H9 (cell line): Measurements from ENCODE around the gene TMEM38A. TPM values are rescaled to one million over a fixed set of nuclear protein-coding genes. Genes with fewer than 3 reads are reported as not detected.

ENCODE experiments used
- DNase-seq: peaks from one replicate; pipeline ENCODE4 v3.0.0-alpha.2; 2017
- H2AFZ ChIP-seq: one replicate; pipeline ENCODE4 v1.6.1; 2013; ENCODE audit warnings: mild to moderate bottlenecking, low read length, control low read depth, moderate library complexity
- H2AK5ac ChIP-seq: 2 replicates; pipeline ENCODE4 v1.6.1; 2013; ENCODE audit warnings: low read length, control low read depth, mixed read lengths; ENCODE audit not compliant: insufficient read length
- H2BK120ac ChIP-seq: one replicate; pipeline ENCODE4 v1.6.1; 2013; ENCODE audit warnings: low read depth, mild to moderate bottlenecking, low read length, control low read depth, inconsistent platforms; ENCODE audit not compliant: poor library complexity, severe bottlenecking
- H2BK12ac ChIP-seq: 2 replicates; pipeline ENCODE4 v1.6.1; 2013; ENCODE audit warnings: low read length, control low read depth, mixed read lengths, low read depth; ENCODE audit not compliant: insufficient read length
- H2BK15ac ChIP-seq: 2 replicates; pipeline ENCODE4 v1.6.1; 2013; ENCODE audit warnings: low read depth, low read length, control low read depth
- H2BK20ac ChIP-seq: one replicate; pipeline ENCODE4 v1.6.1; 2013; ENCODE audit warnings: low read depth, mild to moderate bottlenecking, low read length, control low read depth, inconsistent platforms; ENCODE audit not compliant: poor library complexity, severe bottlenecking
- H2BK5ac ChIP-seq: 2 replicates; pipeline ENCODE4 v1.6.1; 2013; ENCODE audit warnings: low read length, control low read depth, mixed read lengths; ENCODE audit not compliant: insufficient read length
- H3K14ac ChIP-seq: 2 replicates; pipeline ENCODE4 v1.6.1; 2013; ENCODE audit warnings: low read length, control low read depth; ENCODE audit not compliant: insufficient read depth
- H3K18ac ChIP-seq: 2 replicates; pipeline ENCODE4 v1.6.1; 2013; ENCODE audit warnings: low read depth, mild to moderate bottlenecking, mixed read lengths, low read length, control low read depth; ENCODE audit not compliant: insufficient read length
- H3K23ac ChIP-seq: 2 replicates; pipeline ENCODE4 v1.6.1; 2013; ENCODE audit warnings: low read length, control low read depth, mixed read lengths, low read depth; ENCODE audit not compliant: insufficient read length
- H3K23me2 ChIP-seq: 2 replicates; pipeline ENCODE4 v1.6.1; 2013; ENCODE audit warnings: low read depth, mild to moderate bottlenecking, mixed read lengths, low read length, control low read depth; ENCODE audit not compliant: insufficient read length, poor library complexity, severe bottlenecking
- H3K27ac ChIP-seq: 2 replicates; pipeline ENCODE4 v1.5.1; 2013; ENCODE audit warnings: low read length, control low read depth, mixed read lengths, low read depth; ENCODE audit not compliant: insufficient read length
- H3K27me3 ChIP-seq: 2 replicates; pipeline ENCODE4 v1.6.1; 2013; ENCODE audit warnings: low read length, control low read depth, inconsistent platforms; ENCODE audit not compliant: insufficient read depth
- H3K4ac ChIP-seq: 2 replicates; pipeline ENCODE4 v1.6.1; 2013; ENCODE audit warnings: low read depth, mild to moderate bottlenecking, control low read depth, inconsistent platforms, low read length, moderate library complexity
- H3K4me1 ChIP-seq: 2 replicates; pipeline ENCODE4 v1.6.1; 2013; ENCODE audit warnings: low read length, control low read depth, inconsistent platforms; ENCODE audit not compliant: insufficient read depth
- H3K4me2 ChIP-seq: 2 replicates; pipeline ENCODE4 v1.6.1; 2013; ENCODE audit warnings: low read length, control low read depth, mixed read lengths; ENCODE audit not compliant: insufficient read length, insufficient read depth
- H3K56ac ChIP-seq: 2 replicates; pipeline ENCODE4 v1.6.1; 2013; ENCODE audit warnings: low read depth, mild to moderate bottlenecking, mixed read lengths, low read length, control low read depth; ENCODE audit not compliant: insufficient read length
- H3K79me1 ChIP-seq: 2 replicates; pipeline ENCODE4 v1.6.1; 2013; ENCODE audit warnings: low read depth, mild to moderate bottlenecking, moderate library complexity, low read length, control low read depth, inconsistent platforms; ENCODE audit not compliant: insufficient read depth, poor library complexity, severe bottlenecking
- H3K79me2 ChIP-seq: 2 replicates; pipeline ENCODE4 v1.6.1; 2013; ENCODE audit warnings: low read length, control low read depth, inconsistent platforms; ENCODE audit not compliant: insufficient read depth
- H3K9ac ChIP-seq: 2 replicates; pipeline ENCODE4 v1.6.1; 2013; ENCODE audit warnings: low read length, control low read depth, mixed read lengths; ENCODE audit not compliant: insufficient read length; ENCODE audit errors: extremely low read depth
- H3K9me3 ChIP-seq: one replicate; pipeline ENCODE4 v1.6.1; 2013; ENCODE audit warnings: low read depth, low read length, inconsistent platforms; ENCODE audit not compliant: control insufficient read depth
- H3T11ph ChIP-seq: one replicate; pipeline ENCODE4 v1.6.1; 2013; ENCODE audit warnings: mild to moderate bottlenecking, low read length, control low read depth, inconsistent platforms
- H4K20me1 ChIP-seq: one replicate; pipeline ENCODE4 v1.6.1; 2013; ENCODE audit not compliant: control insufficient read depth, insufficient read length, insufficient read depth
- H4K5ac ChIP-seq: 2 replicates; pipeline ENCODE4 v1.6.1; 2013; ENCODE audit warnings: low read depth, mild to moderate bottlenecking, mixed read lengths, low read length, control low read depth; ENCODE audit not compliant: insufficient read length
- H4K8ac ChIP-seq: replicated peaks from 2 replicates; pipeline ENCODE4 v1.6.1; 2013; ENCODE audit warnings: low read length, control low read depth, mixed read lengths, low read depth; ENCODE audit not compliant: insufficient read length
- H4K91ac ChIP-seq: 2 replicates; pipeline ENCODE4 v1.6.1; 2013; ENCODE audit warnings: low read depth, mild to moderate bottlenecking, moderate library complexity, mixed read lengths, low read length, control low read depth; ENCODE audit not compliant: insufficient read length
- H3K27ac Mint-ChIP-seq, 3 experiments: 2 replicates in 2 of 3; 3 replicates in 1 of 3; pipeline ENCODE4 v1.8.0; 2020 to 2021; ENCODE audit warnings: mixed read lengths in 3 of 3, mild to moderate bottlenecking in 1 of 3, moderate library complexity in 1 of 3
- H3K27me3 Mint-ChIP-seq: 2 replicates; pipeline ENCODE4 v1.8.0; 2021; ENCODE audit warnings: low read depth, mild to moderate bottlenecking, moderate library complexity, mixed read lengths
- H3K36me3 Mint-ChIP-seq, 3 experiments: 2 replicates in 2 of 3; 3 replicates in 1 of 3; pipeline ENCODE4 v1.8.0; 2020 to 2021; ENCODE audit warnings: low read depth in 3 of 3, mixed read lengths in 3 of 3; ENCODE audit not compliant: insufficient read depth in 1 of 3
- H3K4me1 Mint-ChIP-seq, 2 experiments: 2 replicates each; pipeline ENCODE4 v1.8.0; 2020; ENCODE audit warnings: mixed read lengths in 2 of 2
- H3K4me3 Mint-ChIP-seq, 2 experiments: 2 replicates in 1 of 2; 3 replicates in 1 of 2; pipeline ENCODE4 v1.8.0; 2020 to 2021; ENCODE audit warnings: mild to moderate bottlenecking in 2 of 2, mixed read lengths in 2 of 2, moderate library complexity in 1 of 2
- H3K9me3 Mint-ChIP-seq, 2 experiments: 2 replicates in 1 of 2; 3 replicates in 1 of 2; pipeline ENCODE4 v1.8.0; 2020; ENCODE audit warnings: mild to moderate bottlenecking in 2 of 2, mixed read lengths in 2 of 2, moderate library complexity in 1 of 2
- CTCF ChIP-seq: fragments of 200-600 bp; sonication (generic); conservative IDR thresholded peaks from 3 replicates; pipeline ENCODE4 v1.8.0; 2021; ENCODE audit warnings: antibody characterized with exemption, mild to moderate bottlenecking
- WGBS: extraction: QIAGEN DNeasy Blood & Tissue Kit; methylation state at CpG from one replicate; pipeline ENCODE4 v1.1.7; 2013; ENCODE audit warnings: missing lambda C conversion rate, low lambda C conversion rate, mixed read lengths; ENCODE audit not compliant: insufficient read length; ENCODE audit errors: extremely low coverage; 5-methylcytosine and 5-hydroxymethylcytosine counted together
- total RNA-seq: library from RNA; stranded (reverse); gene quantifications from 2 replicates; pipeline ENCODE4 v1.2.1, GENCODE V29; 2021

TMEM38A gene
- total RNA-seq, 1 experiment from 2014 or later = 7.4 TPM

- H3K9ac ChIP-seq = no peak overlapping the region
- no peak overlapping the region for H2BK5ac ChIP-seq
- no peak for TF ChIP-seq CTCF
- Mint-ChIP-seq H3K27me3 (no peaks in the 10 kb centered on the region), H3K9me3 (no peaks in the 10 kb centered on the region), H3K4me3 (no peak overlapping the region), H3K27ac (no peak overlapping the region), H3K4me1 (peaks cover 5 to 7% of the 10 kb centered on the region in 2 experiments; a peak in 2 of 4 replicates), H3K36me3 (peaks cover 5 to 13% (median 11%) of the 10 kb centered on the region in 3 experiments; a peak in 6 of 7 replicates)
- no peaks in the 10 kb centered on the region for H3K79me1 ChIP-seq
- H3K56ac ChIP-seq = no peak overlapping the region
- H4K8ac ChIP-seq = no peak overlapping the region
- H3K4me2 ChIP-seq = no peak overlapping the region
- H3K4ac ChIP-seq = no peak overlapping the region
- H2BK20ac ChIP-seq = no peak overlapping the region
- H3K23me2 ChIP-seq = no peaks in the 10 kb centered on the region
- no CpG with 5 or more reads among the region's 15 CpGs for WGBS
- no peak overlapping the region for H3K14ac ChIP-seq
- H2AK5ac ChIP-seq = no peak overlapping the region
- no peaks in the 10 kb centered on the region for H3K4me1 ChIP-seq
- no peak overlapping the region for H2BK120ac ChIP-seq
- H3K27ac ChIP-seq = no peak overlapping the region
- H3K23ac ChIP-seq = no peak overlapping the region
- no peak overlapping the region for H4K5ac ChIP-seq
- H3K79me2 ChIP-seq = no peaks in the 10 kb centered on the region
- H3K9me3 ChIP-seq = no peaks in the 10 kb centered on the region
- H4K91ac ChIP-seq = no peak overlapping the region
- no peak overlapping the region for H3K18ac ChIP-seq
- DNase-seq = no peak
- no peak overlapping the region for H2BK12ac ChIP-seq
- no peak overlapping the region for H2AFZ ChIP-seq
- H2BK15ac ChIP-seq = no peak overlapping the region
- no peaks in the 10 kb centered on the region for H3K27me3 ChIP-seq
- no peaks in the 10 kb centered on the region for H4K20me1 ChIP-seq
- H3T11ph ChIP-seq = no peak overlapping the region
These were observed 15.3 kb downstream of the TMEM38A start for GRCh38 chr19:16676101-16676798.
